Large intestine (tissue), 3 donors: ENCODE data around the gene ACVRL1. TPM values are rescaled to one million over a fixed set of nuclear protein-coding genes. Genes with fewer than 3 reads are reported as not detected.

Experiments
- DNase-seq, 2 donors: peaks; one replicate each; pipeline versions ENCODE4 v3.0.0 to v3.0.0-alpha.2; 2013
- H3K27ac ChIP-seq: one replicate; pipeline ENCODE4 v1.5.1; 2013; ENCODE audit warnings: low read length
- H3K27me3 ChIP-seq: 2 replicates; pipeline ENCODE4 v1.6.1; 2013; ENCODE audit warnings: low read length; ENCODE audit not compliant: control insufficient read depth, insufficient read depth
- H3K36me3 ChIP-seq: 2 replicates; pipeline ENCODE4 v1.6.1; 2013; ENCODE audit warnings: low read length; ENCODE audit not compliant: control insufficient read depth, insufficient read depth
- H3K4me1 ChIP-seq: one replicate; pipeline ENCODE4 v1.6.1; 2013; ENCODE audit warnings: low read length; ENCODE audit not compliant: control insufficient read depth, insufficient read depth
- H3K4me3 ChIP-seq: one replicate; pipeline ENCODE4 v1.5.1; 2013; ENCODE audit warnings: low read length
- H3K9me3 ChIP-seq: one replicate; pipeline ENCODE4 v1.6.1; 2013; ENCODE audit warnings: mild to moderate bottlenecking, low read depth, low read length, moderate library complexity; ENCODE audit not compliant: control insufficient read depth
- WGBS: methylation state at CpG from one replicate; pipeline ENCODE4 v1.1.5; 2013; ENCODE audit warnings: low lambda C conversion rate; ENCODE audit not compliant: insufficient coverage; 5-methylcytosine and 5-hydroxymethylcytosine counted together
- polyA plus RNA-seq: library from polyadenylated mRNA; unstranded; fragments of 120-200 nt; gene quantifications from one replicate; pipeline ENCODE4 v1.2.1, GENCODE V29; 2013

The ACVRL1 gene
- polyA plus RNA-seq, 1 donor, result 17.7 TPM

GRCh38 chr12:51926064-51926632 is 18.8 kb downstream of the ACVRL1 start:
- Histone ChIP-seq H3K36me3 (no peaks in the 10 kb centered on the region), H3K4me3 (no peak overlapping the region), H3K27ac (no peak overlapping the region), H3K9me3 (no peaks in the 10 kb centered on the region), H3K27me3 (no peaks in the 10 kb centered on the region), H3K4me1 (peaks cover 21% of the 10 kb centered on the region)
- WGBS, result 22% methylated on average over 3 of the region's 8 CpGs
- no peak for DNase-seq

- no peak overlapping the region for H3K27ac ChIP-seq
- no peak overlapping the region for H3K4me3 ChIP-seq
- WGBS, result 80% methylated on average over 1 of the region's 2 CpGs
- no peaks in the 10 kb centered on the region for H3K36me3 ChIP-seq
- DNase-seq, result peak in 1 of 2 donors; percentile 59
- peaks cover 23% of the 10 kb centered on the region for H3K4me1 ChIP-seq
- H3K27me3 ChIP-seq, result no peaks in the 10 kb centered on the region
- no peaks in the 10 kb centered on the region for H3K9me3 ChIP-seq
These were observed 19.4 kb downstream of the ACVRL1 start for GRCh38 chr12:51926718-51927117.

- H3K27ac ChIP-seq, result peak overlapping the region; percentile 35
- peak; percentile 50 to 71 for DNase-seq
- WGBS, result 27% methylated on average over 2 of the region's 5 CpGs
These were observed 25.1 kb downstream of the ACVRL1 start for GRCh38 chr12:51932218-51933076.

GRCh38 chr12:51934080-51934479 is 26.8 kb downstream of the ACVRL1 start:
- Histone ChIP-seq H3K27ac (no peak overlapping the region), H3K9me3 (no peaks in the 10 kb centered on the region), H3K36me3 (no peaks in the 10 kb centered on the region), H3K4me1 (peaks cover 15% of the 10 kb centered on the region), H3K4me3 (no peak overlapping the region), H3K27me3 (no peaks in the 10 kb centered on the region)
- WGBS, result no CpG with 5 or more reads among the region's 4 CpGs
- DNase-seq, result no peak

More at GRCh38 chr12:51932218-51933076, 25.1 kb downstream of the ACVRL1 start:
- no peak overlapping the region for H3K4me3 ChIP-seq
- H3K36me3 ChIP-seq, result no peaks in the 10 kb centered on the region
- H3K4me1 ChIP-seq, result peaks cover 15% of the 10 kb centered on the region
- H3K9me3 ChIP-seq, result no peaks in the 10 kb centered on the region
- H3K27me3 ChIP-seq, result no peaks in the 10 kb centered on the region

- Histone ChIP-seq H3K27ac (no peak overlapping the region), H3K27me3 (no peaks in the 10 kb centered on the region), H3K4me3 (no peak overlapping the region), H3K9me3 (no peaks in the 10 kb centered on the region), H3K36me3 (no peaks in the 10 kb centered on the region), H3K4me1 (peaks cover 3% of the 10 kb centered on the region)
- DNase-seq, result no peak
- no CpG with 5 or more reads among the region's 2 CpGs for WGBS
These were observed 30.6 kb downstream of the ACVRL1 start for GRCh38 chr12:51937926-51938325.

- Histone ChIP-seq H3K36me3 (no peaks in the 10 kb centered on the region), H3K27ac (no peak overlapping the region), H3K4me1 (no peaks in the 10 kb centered on the region), H3K9me3 (no peaks in the 10 kb centered on the region), H3K27me3 (no peaks in the 10 kb centered on the region), H3K4me3 (no peak overlapping the region)
- no peak for DNase-seq
- no CpG with 5 or more reads among the region's 6 CpGs for WGBS
These were observed 31.4 kb downstream of the ACVRL1 start for GRCh38 chr12:51938726-51939125.

- H3K4me1 ChIP-seq, result no peaks in the 10 kb centered on the region
- H3K36me3 ChIP-seq, result no peaks in the 10 kb centered on the region
- no CpG with 5 or more reads among the region's 15 CpGs for WGBS
- DNase-seq, result no peak
- H3K9me3 ChIP-seq, result no peaks in the 10 kb centered on the region
- no peak overlapping the region for H3K27ac ChIP-seq
- H3K27me3 ChIP-seq, result no peaks in the 10 kb centered on the region
- H3K4me3 ChIP-seq, result no peak overlapping the region
These were observed 33.8 kb downstream of the ACVRL1 start for GRCh38 chr12:51941011-51941581.

GRCh38 chr12:51941604-51942003 is 34.3 kb downstream of the ACVRL1 start:
- H3K4me3 ChIP-seq, result no peak overlapping the region
- no peaks in the 10 kb centered on the region for H3K4me1 ChIP-seq
- no peak overlapping the region for H3K27ac ChIP-seq
- H3K9me3 ChIP-seq, result no peaks in the 10 kb centered on the region
- no peaks in the 10 kb centered on the region for H3K27me3 ChIP-seq
- no peaks in the 10 kb centered on the region for H3K36me3 ChIP-seq
- no CpG with 5 or more reads among the region's 4 CpGs for WGBS
- DNase-seq, result peak in 1 of 2 donors; percentile 55

GRCh38 chr12:51942056-51942455 is 34.8 kb downstream of the ACVRL1 start:
- no peaks in the 10 kb centered on the region for H3K27me3 ChIP-seq
- H3K9me3 ChIP-seq, result no peaks in the 10 kb centered on the region
- H3K27ac ChIP-seq, result no peak overlapping the region
- DNase-seq, result no peak
- no CpG with 5 or more reads among the region's 7 CpGs for WGBS
- H3K36me3 ChIP-seq, result no peaks in the 10 kb centered on the region
- H3K4me3 ChIP-seq, result no peak overlapping the region
- no peaks in the 10 kb centered on the region for H3K4me1 ChIP-seq

GRCh38 chr12:51942501-51943000 is 35.2 kb downstream of the ACVRL1 start:
- H3K9me3 ChIP-seq, result no peaks in the 10 kb centered on the region
- H3K4me1 ChIP-seq, result no peaks in the 10 kb centered on the region
- H3K27me3 ChIP-seq, result no peaks in the 10 kb centered on the region
- WGBS, result no CpG with 5 or more reads among the region's 6 CpGs
- DNase-seq, result no peak
- H3K4me3 ChIP-seq, result no peak overlapping the region
- no peaks in the 10 kb centered on the region for H3K36me3 ChIP-seq
- no peak overlapping the region for H3K27ac ChIP-seq
